Astrocyte (in vitro differentiated cells and primary cell): ENCODE results near the gene PLEKHA8. TPM values are rescaled to one million over a fixed set of nuclear protein-coding genes. Genes with fewer than 3 reads are reported as not detected.

Source experiments
- DNase-seq: peaks from one replicate; pipeline ENCODE4 v3.0.0-alpha.2; 2010; ENCODE audit warnings: low read depth
- FAIRE-seq: peaks from 2 replicates; lab custom pipeline; 2011; peaks lifted over from hg19 to GRCh38; lab: Jason Lieb, UNC
- H2AFZ ChIP-seq: 2 replicates; pipeline ENCODE4 v1.6.0; 2012; ENCODE audit warnings: low read depth, low read length, inconsistent platforms
- H3K27ac ChIP-seq: 2 replicates; pipeline ENCODE4 v1.5.1; 2011; ENCODE audit warnings: low read depth, low read length, inconsistent platforms
- H3K27me3 ChIP-seq: 2 replicates; pipeline ENCODE4 v1.6.0; 2011; ENCODE audit warnings: low read length, inconsistent platforms; ENCODE audit not compliant: insufficient read depth
- H3K36me3 ChIP-seq: 2 replicates; pipeline ENCODE4 v1.5.1; 2011; ENCODE audit warnings: low read length, inconsistent platforms; ENCODE audit not compliant: insufficient read depth
- H3K4me1 ChIP-seq: 2 replicates; pipeline ENCODE4 v1.5.1; 2011; ENCODE audit warnings: low read length, inconsistent platforms; ENCODE audit not compliant: insufficient read depth
- H3K4me2 ChIP-seq: 2 replicates; pipeline ENCODE4 v1.6.0; 2012; ENCODE audit warnings: low read length, inconsistent platforms
- H3K4me3 ChIP-seq: 2 replicates; pipeline ENCODE4 v1.5.1; 2011; ENCODE audit warnings: low read depth, mild to moderate bottlenecking, low read length, inconsistent platforms; ENCODE audit not compliant: insufficient read depth
- H3K79me2 ChIP-seq: 2 replicates; pipeline ENCODE4 v1.6.0; 2012; ENCODE audit warnings: mild to moderate bottlenecking, low read length, inconsistent platforms; ENCODE audit not compliant: insufficient read depth
- H3K9ac ChIP-seq: 2 replicates; pipeline ENCODE4 v1.6.0; 2012; ENCODE audit warnings: mild to moderate bottlenecking, low read length, inconsistent platforms
- H3K9me3 ChIP-seq: 2 replicates; pipeline ENCODE4 v1.5.1; 2012; ENCODE audit warnings: low read depth, mild to moderate bottlenecking, low read length, inconsistent platforms; ENCODE audit not compliant: insufficient read depth
- H4K20me1 ChIP-seq: 2 replicates; pipeline ENCODE4 v1.6.0; 2012; ENCODE audit warnings: low read length, inconsistent platforms; ENCODE audit not compliant: insufficient read depth
- H3K27ac Mint-ChIP-seq: one replicate; pipeline ENCODE4 v1.8.0; 2021; ENCODE audit warnings: mild to moderate bottlenecking, mixed read lengths; ENCODE audit not compliant: unreplicated experiment
- H3K27me3 Mint-ChIP-seq: one replicate; pipeline ENCODE4 v1.8.0; 2021; ENCODE audit warnings: low read depth, mixed read lengths; ENCODE audit not compliant: unreplicated experiment
- H3K36me3 Mint-ChIP-seq: one replicate; pipeline ENCODE4 v1.8.0; 2021; ENCODE audit warnings: low read depth, mixed read lengths; ENCODE audit not compliant: unreplicated experiment
- H3K4me1 Mint-ChIP-seq: one replicate; pipeline ENCODE4 v1.8.0; 2021; ENCODE audit warnings: low read depth, mixed read lengths; ENCODE audit not compliant: unreplicated experiment
- H3K4me3 Mint-ChIP-seq: one replicate; pipeline ENCODE4 v1.8.0; 2021; ENCODE audit warnings: mild to moderate bottlenecking, moderate library complexity, mixed read lengths; ENCODE audit not compliant: unreplicated experiment
- H3K9me3 Mint-ChIP-seq: one replicate; pipeline ENCODE4 v1.8.0; 2021; ENCODE audit warnings: mild to moderate bottlenecking, mixed read lengths; ENCODE audit not compliant: unreplicated experiment
- EZH2 ChIP-seq: IDR thresholded peaks from 2 replicates; pipeline ENCODE4 v1.6.1; 2012; ENCODE audit warnings: mild to moderate bottlenecking, low read length, inconsistent platforms; ENCODE audit not compliant: insufficient read depth
- total RNA-seq: library from RNA; stranded (reverse); gene quantifications from 2 replicates; pipeline ENCODE4 v1.2.1, GENCODE V29; 2021
- TF ChIP-seq, protein P1 (sequence below): IDR thresholded peaks from 2 replicates; pipeline ENCODE4 v1.5.1; 2011; ENCODE audit warnings: low read depth, mild to moderate bottlenecking, inconsistent platforms, low read length, moderate library complexity; ENCODE audit not compliant: insufficient read depth

The PLEKHA8 gene
- total RNA-seq, 1 donor from 2014 or later, result 34.7 TPM

DNA sequence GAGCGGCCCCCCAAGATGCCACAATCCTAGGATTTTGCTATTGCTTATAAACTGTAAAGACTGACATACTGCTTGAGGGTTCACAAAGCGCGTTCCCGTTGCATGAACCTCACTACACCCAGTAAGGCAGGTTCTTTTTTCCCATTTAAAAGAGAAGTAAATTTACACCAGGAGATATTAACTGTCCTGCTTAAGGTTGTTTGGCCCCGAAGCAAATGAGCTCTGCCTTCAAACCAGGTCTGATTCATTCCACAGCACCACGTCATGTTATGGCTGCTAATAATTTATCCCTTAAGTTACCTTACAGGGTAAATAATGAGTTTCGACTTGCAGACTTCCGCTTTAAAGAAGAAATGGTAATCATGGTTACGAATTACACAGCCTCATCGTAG lies 1.2 kb upstream of the PLEKHA8 start:
- H3K27ac Mint-ChIP-seq, result peak overlapping the region; percentile 89
- Histone ChIP-seq H3K4me2 (peak overlapping the region; percentile 86), H3K36me3 (no peaks in the 10 kb centered on the region), H3K79me2 (peaks cover 78% of the 10 kb centered on the region), H4K20me1 (peaks cover 62% of the 10 kb centered on the region), H2AFZ (peak overlapping the region; percentile 75), H3K27me3 (no peaks in the 10 kb centered on the region), H3K9ac (peak overlapping the region; percentile 92), H3K4me3 (peak overlapping the region; percentile 98), H3K27ac (peak overlapping the region; percentile 72), H3K9me3 (no peaks in the 10 kb centered on the region), H3K4me1 (peaks cover 30% of the 10 kb centered on the region)
- peak; percentile 5 for FAIRE-seq
- peak overlapping the region; percentile 99 for H3K4me3 Mint-ChIP-seq
- peaks cover 4% of the 10 kb centered on the region for H3K36me3 Mint-ChIP-seq
- peak; percentile 70 for DNase-seq
- H3K4me1 Mint-ChIP-seq, result peaks cover 23% of the 10 kb centered on the region
- no peak for TF ChIP-seq EZH2
- TF ChIP-seq, protein P1, sequence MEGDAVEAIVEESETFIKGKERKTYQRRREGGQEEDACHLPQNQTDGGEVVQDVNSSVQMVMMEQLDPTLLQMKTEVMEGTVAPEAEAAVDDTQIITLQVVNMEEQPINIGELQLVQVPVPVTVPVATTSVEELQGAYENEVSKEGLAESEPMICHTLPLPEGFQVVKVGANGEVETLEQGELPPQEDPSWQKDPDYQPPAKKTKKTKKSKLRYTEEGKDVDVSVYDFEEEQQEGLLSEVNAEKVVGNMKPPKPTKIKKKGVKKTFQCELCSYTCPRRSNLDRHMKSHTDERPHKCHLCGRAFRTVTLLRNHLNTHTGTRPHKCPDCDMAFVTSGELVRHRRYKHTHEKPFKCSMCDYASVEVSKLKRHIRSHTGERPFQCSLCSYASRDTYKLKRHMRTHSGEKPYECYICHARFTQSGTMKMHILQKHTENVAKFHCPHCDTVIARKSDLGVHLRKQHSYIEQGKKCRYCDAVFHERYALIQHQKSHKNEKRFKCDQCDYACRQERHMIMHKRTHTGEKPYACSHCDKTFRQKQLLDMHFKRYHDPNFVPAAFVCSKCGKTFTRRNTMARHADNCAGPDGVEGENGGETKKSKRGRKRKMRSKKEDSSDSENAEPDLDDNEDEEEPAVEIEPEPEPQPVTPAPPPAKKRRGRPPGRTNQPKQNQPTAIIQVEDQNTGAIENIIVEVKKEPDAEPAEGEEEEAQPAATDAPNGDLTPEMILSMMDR, result no peak
- no peaks in the 10 kb centered on the region for H3K9me3 Mint-ChIP-seq
- no peaks in the 10 kb centered on the region for H3K27me3 Mint-ChIP-seq

DNA sequence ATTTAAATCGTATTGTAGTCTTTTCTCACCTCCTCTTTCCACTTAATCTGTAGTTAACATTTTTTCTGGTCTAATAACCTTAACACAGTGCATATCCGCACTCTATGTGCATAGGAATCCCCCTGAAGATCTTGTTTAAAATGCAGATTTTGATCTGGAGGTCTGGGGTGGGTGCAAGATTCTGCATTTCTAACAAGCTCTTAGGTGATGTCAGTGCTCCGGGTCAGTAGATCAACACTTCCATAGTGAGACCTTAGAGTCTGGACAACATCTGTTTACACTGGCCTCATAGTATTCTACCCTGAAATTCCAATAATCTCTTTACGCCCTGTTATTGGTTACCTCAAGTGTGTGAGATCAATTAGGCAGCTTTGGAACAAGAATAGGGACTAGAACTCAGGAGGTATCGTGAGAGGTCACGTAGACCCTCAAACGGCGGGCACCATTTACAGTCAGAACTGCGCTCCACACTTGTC lies 434 bp upstream of the PLEKHA8 start:
- H3K27me3 ChIP-seq, result no peaks in the 10 kb centered on the region
- H3K4me3 Mint-ChIP-seq, result peak overlapping the region; percentile 99
- DNase-seq (no peak), FAIRE-seq (no peak)
- peak overlapping the region; percentile 92 for H3K9ac ChIP-seq
- no peaks in the 10 kb centered on the region for H3K27me3 Mint-ChIP-seq
- peaks cover 25% of the 10 kb centered on the region for H3K4me1 Mint-ChIP-seq
- H3K27ac Mint-ChIP-seq, result no peak overlapping the region
- peak overlapping the region; percentile 98 for H3K4me3 ChIP-seq
- H2AFZ ChIP-seq, result peak overlapping the region; percentile 88
- H3K4me1 ChIP-seq, result peaks cover 36% of the 10 kb centered on the region
- H3K27ac ChIP-seq, result peak overlapping the region; percentile 72
- peaks cover 78% of the 10 kb centered on the region for H3K79me2 ChIP-seq
- H3K9me3 Mint-ChIP-seq, result no peaks in the 10 kb centered on the region
- H3K36me3 ChIP-seq, result no peaks in the 10 kb centered on the region
- TF ChIP-seq, protein P1, result no peak
- no peak for TF ChIP-seq EZH2
- peaks cover 3% of the 10 kb centered on the region for H3K36me3 Mint-ChIP-seq
- peak overlapping the region; percentile 86 for H3K4me2 ChIP-seq
- peaks cover 64% of the 10 kb centered on the region for H4K20me1 ChIP-seq
- H3K9me3 ChIP-seq, result no peaks in the 10 kb centered on the region
